Measurements from ENCODE around the gene RAP2A.

Gene RAP2A

GRCh38 chr13:97493456-97493855 lies 59.5 kb downstream of the RAP2A start:
- Histone ChIP-seq H3K27ac (ENCODE audit: low read depth, low read length, severe bottlenecking) (no peak overlapping the region), H3K9me3 (ENCODE audit: control insufficient read depth, low read length) (no peaks in the 10 kb centered on the region), H3K36me3 (ENCODE audit: control insufficient read depth, insufficient read depth, low read length) (no peaks in the 10 kb centered on the region), H3K4me3 (ENCODE audit: extremely low read depth, insufficient read depth, low read length, poor library complexity, severe bottlenecking) (no peak overlapping the region), H3K4me1 (ENCODE audit: control insufficient read depth, insufficient read depth, low read length, poor library complexity, severe bottlenecking) (no peaks in the 10 kb centered on the region)
- 100% methylated on average over 1 of the region's 1 CpG; no CpG with 5 or more reads in 1 of the 2 experiments for WGBS, 2 experiments (ENCODE audit: insufficient coverage in 2 of 2)

- H3K27ac ChIP-seq (ENCODE audit: low read depth, low read length, severe bottlenecking) = no peak overlapping the region
- no peaks in the 10 kb centered on the region for H3K9me3 ChIP-seq (ENCODE audit: control insufficient read depth, low read length)
- no peaks in the 10 kb centered on the region for H3K4me1 ChIP-seq (ENCODE audit: control insufficient read depth, insufficient read depth, low read length, poor library complexity, severe bottlenecking)
- no peaks in the 10 kb centered on the region for H3K36me3 ChIP-seq (ENCODE audit: control insufficient read depth, insufficient read depth, low read length)
- 94% methylated on average over 7 to 8 of the region's 8 CpGs for WGBS, 2 experiments (ENCODE audit: insufficient coverage in 2 of 2)
- H3K4me3 ChIP-seq (ENCODE audit: extremely low read depth, insufficient read depth, low read length, poor library complexity, severe bottlenecking) = no peak overlapping the region
Measured at GRCh38 chr13:97495678-97496077, 61.7 kb downstream of the RAP2A start.

GRCh38 chr13:97496511-97496910 lies 62.5 kb downstream of the RAP2A start:
- no peak overlapping the region for H3K27ac ChIP-seq (ENCODE audit: low read depth, low read length, severe bottlenecking)
- H3K4me1 ChIP-seq (ENCODE audit: control insufficient read depth, insufficient read depth, low read length, poor library complexity, severe bottlenecking) = no peaks in the 10 kb centered on the region
- H3K4me3 ChIP-seq (ENCODE audit: extremely low read depth, insufficient read depth, low read length, poor library complexity, severe bottlenecking) = no peak overlapping the region
- WGBS, 2 experiments (ENCODE audit: insufficient coverage in 2 of 2) = 75 to 86% methylated on average over 1 to 2 of the region's 2 CpGs
- no peaks in the 10 kb centered on the region for H3K9me3 ChIP-seq (ENCODE audit: control insufficient read depth, low read length)
- H3K36me3 ChIP-seq (ENCODE audit: control insufficient read depth, insufficient read depth, low read length) = no peaks in the 10 kb centered on the region

GRCh38 chr13:97497400-97497799 lies 63.4 kb downstream of the RAP2A start:
- Histone ChIP-seq H3K9me3 (ENCODE audit: control insufficient read depth, low read length) (no peaks in the 10 kb centered on the region), H3K36me3 (ENCODE audit: control insufficient read depth, insufficient read depth, low read length) (no peaks in the 10 kb centered on the region), H3K4me1 (ENCODE audit: control insufficient read depth, insufficient read depth, low read length, poor library complexity, severe bottlenecking) (no peaks in the 10 kb centered on the region), H3K4me3 (ENCODE audit: extremely low read depth, insufficient read depth, low read length, poor library complexity, severe bottlenecking) (no peak overlapping the region), H3K27ac (ENCODE audit: low read depth, low read length, severe bottlenecking) (no peak overlapping the region)
- WGBS, 2 experiments (ENCODE audit: insufficient coverage in 2 of 2) = 78 to 83% methylated on average over 2 to 3 of the region's 3 CpGs

GRCh38 chr13:97498419-97498818 lies 64.5 kb downstream of the RAP2A start:
- Histone ChIP-seq H3K36me3 (ENCODE audit: control insufficient read depth, insufficient read depth, low read length) (no peaks in the 10 kb centered on the region), H3K4me1 (ENCODE audit: control insufficient read depth, insufficient read depth, low read length, poor library complexity, severe bottlenecking) (no peaks in the 10 kb centered on the region), H3K9me3 (ENCODE audit: control insufficient read depth, low read length) (no peaks in the 10 kb centered on the region), H3K27ac (ENCODE audit: low read depth, low read length, severe bottlenecking) (no peak overlapping the region), H3K4me3 (ENCODE audit: extremely low read depth, insufficient read depth, low read length, poor library complexity, severe bottlenecking) (no peak overlapping the region)
- 82 to 100% methylated on average over 1 of the region's 1 CpG for WGBS, 2 experiments (ENCODE audit: insufficient coverage in 2 of 2)

GRCh38 chr13:97499181-97499580 lies 65.2 kb downstream of the RAP2A start:
- Histone ChIP-seq H3K4me1 (ENCODE audit: control insufficient read depth, insufficient read depth, low read length, poor library complexity, severe bottlenecking) (no peaks in the 10 kb centered on the region), H3K4me3 (ENCODE audit: extremely low read depth, insufficient read depth, low read length, poor library complexity, severe bottlenecking) (no peak overlapping the region), H3K9me3 (ENCODE audit: control insufficient read depth, low read length) (no peaks in the 10 kb centered on the region), H3K27ac (ENCODE audit: low read depth, low read length, severe bottlenecking) (no peak overlapping the region), H3K36me3 (ENCODE audit: control insufficient read depth, insufficient read depth, low read length) (no peaks in the 10 kb centered on the region)
- 95 to 100% methylated on average over 4 of the region's 4 CpGs for WGBS, 2 experiments (ENCODE audit: insufficient coverage in 2 of 2)

GRCh38 chr13:97502181-97502580 lies 68.2 kb downstream of the RAP2A start:
- Histone ChIP-seq H3K36me3 (ENCODE audit: control insufficient read depth, insufficient read depth, low read length) (no peaks in the 10 kb centered on the region), H3K4me3 (ENCODE audit: extremely low read depth, insufficient read depth, low read length, poor library complexity, severe bottlenecking) (no peak overlapping the region), H3K27ac (ENCODE audit: low read depth, low read length, severe bottlenecking) (no peak overlapping the region), H3K4me1 (ENCODE audit: control insufficient read depth, insufficient read depth, low read length, poor library complexity, severe bottlenecking) (no peaks in the 10 kb centered on the region), H3K9me3 (ENCODE audit: control insufficient read depth, low read length) (no peaks in the 10 kb centered on the region)
- WGBS, 2 experiments (ENCODE audit: insufficient coverage in 2 of 2) = 79 to 95% methylated on average over 2 to 4 of the region's 4 CpGs

- Histone ChIP-seq H3K9me3 (ENCODE audit: control insufficient read depth, low read length) (no peaks in the 10 kb centered on the region), H3K27ac (ENCODE audit: low read depth, low read length, severe bottlenecking) (no peak overlapping the region), H3K4me1 (ENCODE audit: control insufficient read depth, insufficient read depth, low read length, poor library complexity, severe bottlenecking) (no peaks in the 10 kb centered on the region), H3K36me3 (ENCODE audit: control insufficient read depth, insufficient read depth, low read length) (no peaks in the 10 kb centered on the region), H3K4me3 (ENCODE audit: extremely low read depth, insufficient read depth, low read length, poor library complexity, severe bottlenecking) (no peak overlapping the region)
- 90% methylated on average over 1 of the region's 1 CpG; no CpG with 5 or more reads in 1 of the 2 experiments for WGBS, 2 experiments (ENCODE audit: insufficient coverage in 2 of 2)
Measured at GRCh38 chr13:97502706-97503105, 68.7 kb downstream of the RAP2A start.

GRCh38 chr13:97505017-97505416 lies 71.0 kb downstream of the RAP2A start:
- H3K36me3 ChIP-seq (ENCODE audit: control insufficient read depth, insufficient read depth, low read length) = no peaks in the 10 kb centered on the region
- WGBS, 2 experiments (ENCODE audit: insufficient coverage in 2 of 2) = 100% methylated on average over 1 of the region's 1 CpG
- no peak overlapping the region for H3K4me3 ChIP-seq (ENCODE audit: extremely low read depth, insufficient read depth, low read length, poor library complexity, severe bottlenecking)

GRCh38 chr13:97506511-97506910 lies 72.5 kb downstream of the RAP2A start:
- no peak overlapping the region for H3K27ac ChIP-seq (ENCODE audit: low read depth, low read length, severe bottlenecking)
- H3K4me3 ChIP-seq (ENCODE audit: extremely low read depth, insufficient read depth, low read length, poor library complexity, severe bottlenecking) = no peak overlapping the region
- peaks cover 13% of the 10 kb centered on the region for H3K9me3 ChIP-seq (ENCODE audit: control insufficient read depth, low read length)
- 64 to 89% methylated on average over 1 to 4 of the region's 4 CpGs for WGBS, 2 experiments (ENCODE audit: insufficient coverage in 2 of 2)
- no peaks in the 10 kb centered on the region for H3K36me3 ChIP-seq (ENCODE audit: control insufficient read depth, insufficient read depth, low read length)
- H3K4me1 ChIP-seq (ENCODE audit: control insufficient read depth, insufficient read depth, low read length, poor library complexity, severe bottlenecking) = no peaks in the 10 kb centered on the region

More at GRCh38 chr13:97505017-97505416, 71.0 kb downstream of the RAP2A start:
- Histone ChIP-seq H3K9me3 (ENCODE audit: control insufficient read depth, low read length) (peaks cover 5% of the 10 kb centered on the region), H3K4me1 (ENCODE audit: control insufficient read depth, insufficient read depth, low read length, poor library complexity, severe bottlenecking) (no peaks in the 10 kb centered on the region), H3K27ac (ENCODE audit: low read depth, low read length, severe bottlenecking) (no peak overlapping the region)

- Histone ChIP-seq H3K4me1 (ENCODE audit: control insufficient read depth, insufficient read depth, low read length, poor library complexity, severe bottlenecking) (no peaks in the 10 kb centered on the region), H3K9me3 (ENCODE audit: control insufficient read depth, low read length) (peaks cover 13% of the 10 kb centered on the region), H3K4me3 (ENCODE audit: extremely low read depth, insufficient read depth, low read length, poor library complexity, severe bottlenecking) (no peak overlapping the region), H3K27ac (ENCODE audit: low read depth, low read length, severe bottlenecking) (no peak overlapping the region), H3K36me3 (ENCODE audit: control insufficient read depth, insufficient read depth, low read length) (no peaks in the 10 kb centered on the region)
- WGBS, 2 experiments (ENCODE audit: insufficient coverage in 2 of 2) = 84 to 100% methylated on average over 1 to 3 of the region's 3 CpGs
Measured at GRCh38 chr13:97512732-97513131, 78.8 kb downstream of the RAP2A start.
